Measurements from ENCODE around the gene TNS3.

GRCh38 chr7:47435889-47436312, 146.0 kb downstream of the TNS3 start:
- TF ChIP-seq CTCF (IDR thresholded peaks at IDR 0.05) (peak; percentile 48), TCF7L2 (IDR thresholded peaks at IDR 0.05; ENCODE audit: low read depth, low read length) (no peak), POLR2AphosphoS5 (IDR thresholded peaks at IDR 0.05; ENCODE audit: low read depth, low read length) (no peak), REST (IDR thresholded peaks at IDR 0.05; ENCODE audit: insufficient read depth in 1 of 2, low read depth in 2 of 2, low read length in 1 of 2) (no peak)
